GM03348 (cell line): ENCODE measurements around the gene EXD3.

Experiments used
- DNase-seq: peaks from one replicate; pipeline ENCODE4 v3.0.0; 2012; ENCODE audit warnings: low spot score

The EXD3 gene

GRCh38 chr9:137432687-137433348 lies 9.9 kb upstream of the EXD3 start:
- no peak for DNase-seq

- no peak for DNase-seq
These were observed 8.5 kb upstream of the EXD3 start for GRCh38 chr9:137431416-137431931.

DNA sequence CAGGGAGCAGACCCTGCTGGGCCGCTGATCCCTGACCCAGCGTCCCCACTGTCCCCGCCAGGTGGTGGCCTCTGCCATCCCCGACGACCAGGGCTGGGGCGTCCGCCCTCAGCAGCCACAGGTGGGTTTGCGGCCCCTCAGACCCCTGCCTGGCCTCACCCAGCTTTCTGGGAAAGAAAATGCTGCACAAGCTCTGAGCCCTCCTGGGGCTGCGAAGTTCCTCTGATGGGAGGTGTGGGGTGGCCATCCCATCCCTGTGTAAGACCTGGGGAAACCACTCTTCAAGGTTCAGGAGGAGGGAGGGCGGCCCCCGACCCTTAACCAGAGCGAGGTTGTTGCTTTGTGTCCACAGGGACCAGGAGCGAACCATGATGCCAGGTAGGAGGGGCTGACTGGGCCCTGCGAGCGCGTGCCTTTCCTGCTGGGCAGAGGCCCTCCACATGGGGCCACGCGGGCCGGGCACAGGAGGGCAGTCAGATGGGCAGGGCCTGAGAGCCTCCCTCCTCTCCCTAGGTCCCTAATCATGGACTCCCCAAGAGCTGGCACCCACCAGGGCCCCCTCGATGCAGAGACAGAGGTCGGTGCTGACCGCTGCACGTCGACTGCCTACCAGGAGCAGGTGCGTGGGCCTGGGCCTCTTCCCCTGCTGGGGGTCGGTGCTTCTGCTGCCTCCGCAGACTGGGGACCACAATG lies 7.9 kb upstream of the EXD3 start:
- no peak for DNase-seq

DNA sequence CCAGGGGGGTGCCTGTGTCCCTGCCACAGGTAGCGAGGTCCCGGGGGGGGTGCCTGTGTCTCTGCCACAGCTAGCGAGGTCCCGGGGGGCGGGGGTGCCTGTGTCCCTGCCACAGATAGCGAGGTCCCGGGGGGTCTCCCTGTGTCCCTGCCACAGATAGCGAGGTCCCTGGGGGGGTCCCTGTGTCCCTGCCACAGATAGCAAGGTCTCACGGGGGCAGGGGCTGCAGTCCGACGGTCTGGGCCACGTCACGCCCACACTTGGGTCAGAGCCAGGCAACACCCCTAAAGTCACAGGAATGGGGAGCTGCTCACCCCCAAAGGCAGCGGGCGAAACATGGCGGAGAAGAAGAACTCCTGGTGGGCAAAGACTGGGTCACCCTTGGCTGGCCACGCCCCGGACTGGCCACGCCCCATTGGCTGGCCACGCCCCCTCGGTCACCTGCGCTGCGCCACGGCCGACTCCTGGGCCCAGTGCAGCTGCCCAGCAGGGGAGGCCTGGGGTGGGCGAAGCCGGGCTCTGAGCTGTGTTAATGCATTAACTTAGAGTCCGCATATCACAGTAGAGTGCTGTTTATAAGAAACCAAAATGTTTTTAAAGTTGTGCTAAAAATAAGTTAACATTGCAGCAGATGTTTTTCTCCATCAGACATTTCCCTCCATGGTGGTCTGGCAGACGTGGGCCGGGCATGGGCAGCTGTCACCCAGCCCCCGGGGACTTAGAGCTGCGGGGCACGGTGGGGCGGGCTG lies 7.2 kb upstream of the EXD3 start:
- no peak for DNase-seq

GRCh38 chr9:137429546-137429890 lies 6.6 kb upstream of the EXD3 start:
- DNase-seq, result no peak

- no peak for DNase-seq
These were observed 6.0 kb upstream of the EXD3 start for GRCh38 chr9:137428841-137429545.

DNA sequence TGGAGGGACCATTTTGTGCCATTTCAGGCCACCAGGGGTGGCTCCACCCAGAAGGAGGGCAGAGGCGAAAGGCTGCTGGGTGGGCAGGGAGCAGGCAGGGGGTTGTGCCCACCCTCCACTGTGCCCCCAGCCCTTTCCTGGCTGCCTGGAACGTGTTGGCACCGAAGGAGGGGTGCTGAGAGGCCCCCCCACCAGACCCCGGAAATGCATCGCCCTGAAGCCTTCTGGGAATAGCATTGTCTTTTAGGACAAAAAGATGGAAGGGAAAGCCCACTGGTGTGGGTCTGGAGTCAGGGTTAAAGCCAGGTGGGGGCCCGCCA lies 5.3 kb upstream of the EXD3 start:
- no peak for DNase-seq

DNA sequence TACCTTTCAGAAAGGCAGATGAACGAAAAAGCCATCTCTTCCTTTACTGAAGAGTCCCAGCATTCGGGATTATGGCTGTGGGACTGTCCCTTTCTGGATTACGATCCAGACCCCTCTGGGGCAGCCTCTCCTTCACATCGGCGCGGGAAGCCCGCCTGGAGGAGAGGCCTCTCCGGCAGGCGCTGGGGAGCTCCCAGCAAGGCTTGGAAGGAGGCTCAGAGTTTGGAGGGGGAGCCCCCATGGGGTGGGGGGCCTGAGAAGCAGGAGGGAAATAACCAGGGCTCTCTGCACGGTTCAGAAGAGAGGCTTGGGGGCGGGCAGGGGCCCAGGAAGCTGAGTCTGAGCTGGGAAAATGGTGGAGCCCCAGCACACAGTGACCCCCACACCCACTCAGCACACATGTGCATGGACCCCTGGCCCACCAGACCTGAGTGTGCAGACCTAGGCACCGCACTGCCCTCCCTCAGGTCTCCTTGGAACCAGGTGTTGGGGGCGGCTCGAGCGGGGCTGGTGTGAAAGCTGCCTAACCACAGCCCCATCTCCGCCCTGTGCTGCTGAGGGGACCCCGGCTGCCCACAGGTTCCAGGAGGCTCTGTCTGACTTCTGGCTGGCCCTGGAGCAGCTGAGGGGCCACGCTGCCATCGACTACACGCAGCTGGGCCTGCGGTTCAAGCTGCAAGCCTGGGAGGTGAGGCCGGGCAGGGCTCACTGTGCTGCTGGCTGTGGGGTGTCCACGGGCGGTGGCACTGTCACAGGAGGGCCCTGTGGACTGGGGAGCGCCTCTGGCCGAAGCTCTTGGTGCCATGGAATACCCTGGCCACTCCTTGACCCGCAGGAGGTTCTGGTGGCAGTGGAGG lies 4.7 kb upstream of the EXD3 start:
- DNase-seq, result no peak

- no peak for DNase-seq
These were observed 3.2 kb upstream of the EXD3 start for GRCh38 chr9:137426018-137426681.

DNA sequence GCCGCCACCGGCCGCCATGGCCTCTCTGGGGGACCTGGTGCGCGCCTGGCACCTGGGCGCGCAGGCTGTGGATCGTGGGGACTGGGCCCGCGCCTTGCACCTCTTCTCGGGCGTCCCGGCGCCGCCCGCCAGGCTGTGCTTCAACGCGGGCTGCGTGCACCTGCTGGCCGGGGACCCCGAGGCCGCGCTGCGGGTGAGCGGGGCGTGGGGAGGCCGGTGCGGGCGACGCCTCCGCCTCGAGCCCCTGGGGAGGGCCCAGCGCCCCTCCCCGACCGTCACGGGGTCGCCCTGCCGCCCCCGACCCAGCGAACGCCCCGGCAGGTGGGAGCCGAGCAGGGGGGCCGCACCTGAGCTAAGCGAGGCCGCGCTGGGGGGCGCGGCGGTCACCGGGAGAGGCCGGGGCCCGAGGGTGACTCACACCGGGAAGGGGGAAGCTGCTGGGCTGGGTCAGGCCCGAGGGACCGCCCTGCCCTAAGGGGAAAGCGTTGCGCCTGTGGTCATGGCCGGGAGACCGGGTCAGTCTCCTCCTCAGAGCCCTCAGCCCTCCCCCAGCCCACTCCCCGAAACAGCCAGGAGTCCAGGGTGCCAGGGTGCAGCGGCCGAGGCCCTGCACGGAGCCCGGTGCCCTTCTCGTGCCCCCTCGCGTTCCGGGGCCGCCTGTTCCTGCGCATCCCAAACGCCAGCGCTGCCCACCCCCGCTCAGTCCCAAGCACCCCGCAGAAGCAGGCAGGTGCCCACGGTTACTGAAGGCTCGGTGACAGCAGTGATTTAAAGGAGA lies 741 bp upstream of the EXD3 start:
- DNase-seq, result no peak

- DNase-seq, result no peak
These were observed 941 bp downstream of the EXD3 start for GRCh38 chr9:137421838-137422603.

- DNase-seq, result no peak
These were observed 5.6 kb downstream of the EXD3 start for GRCh38 chr9:137417161-137418021.

- no peak for DNase-seq
These were observed 6.3 kb downstream of the EXD3 start for GRCh38 chr9:137416563-137417151.

GRCh38 chr9:137416006-137416562 lies 6.9 kb downstream of the EXD3 start:
- no peak for DNase-seq

GRCh38 chr9:137415451-137415850 lies 7.5 kb downstream of the EXD3 start:
- no peak for DNase-seq

DNA sequence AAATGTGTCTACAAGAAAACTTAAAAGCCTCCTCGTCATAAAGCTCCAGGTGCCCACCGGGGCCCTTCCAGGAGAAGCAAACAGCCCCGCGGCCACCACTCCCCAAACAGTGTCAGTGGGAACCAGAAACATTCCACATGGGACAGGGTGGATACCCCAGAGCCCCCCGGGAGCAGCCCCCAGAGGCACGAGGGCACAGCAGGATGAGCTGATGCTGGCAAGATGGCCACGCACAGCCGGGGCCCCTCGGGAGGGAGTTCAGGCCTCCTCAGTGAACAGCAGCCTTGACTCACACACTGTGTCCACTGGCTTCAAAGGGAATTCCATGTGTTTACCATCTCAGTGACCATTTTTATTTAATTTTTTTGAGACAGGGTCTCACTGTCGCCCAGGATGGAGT lies 10.5 kb downstream of the EXD3 start:
- DNase-seq, result no peak

GRCh38 chr9:137411645-137412380 lies 11.1 kb downstream of the EXD3 start:
- peak; percentile 93 for DNase-seq
